ENCODE data around the gene ST6GALNAC3. TPM values are rescaled to one million over a fixed set of nuclear protein-coding genes. Genes with fewer than 3 reads are reported as not detected.

ST6GALNAC3 gene
- total RNA-seq, 2 experiments from 2014 or later: 3.0 to 3.5 TPM

GRCh38 chr1:76503100-76503499 lies 428.6 kb downstream of the ST6GALNAC3 start:
- no peak overlapping the region for H3K27ac Mint-ChIP-seq
- H3K4me1 Mint-ChIP-seq: peaks cover 9% of the 10 kb centered on the region
- no peak overlapping the region for H3K4me3 Mint-ChIP-seq
- no peaks in the 10 kb centered on the region for H3K36me3 Mint-ChIP-seq
- no peaks in the 10 kb centered on the region for H3K27me3 Mint-ChIP-seq
- H3K9me3 Mint-ChIP-seq: no peaks in the 10 kb centered on the region
- no peak for DNase-seq

- no peak overlapping the region for H3K4me3 Mint-ChIP-seq
- H3K9me3 Mint-ChIP-seq: no peaks in the 10 kb centered on the region
Measured at GRCh38 chr1:76503736-76504135, 429.2 kb downstream of the ST6GALNAC3 start.

DNA sequence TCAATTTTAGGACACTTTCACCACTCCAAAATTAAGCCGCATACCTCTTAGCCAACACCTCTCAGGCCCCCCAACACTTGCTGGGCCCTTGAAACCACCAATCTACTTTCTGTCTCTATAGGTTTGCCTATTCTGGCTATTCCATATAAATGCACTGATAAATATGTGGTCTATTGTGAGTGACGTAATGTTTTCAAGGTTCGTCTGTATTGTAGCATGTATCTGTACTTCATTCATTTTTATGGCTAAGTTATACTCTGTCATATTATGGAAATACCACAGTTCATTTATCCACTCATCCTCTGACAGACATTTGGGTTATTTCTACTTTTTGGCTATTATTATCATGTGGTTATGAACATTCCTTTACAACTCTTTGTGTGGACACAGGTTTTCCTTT lies 432.8 kb downstream of the ST6GALNAC3 start:
- no peaks in the 10 kb centered on the region for H3K27me3 Mint-ChIP-seq

More at GRCh38 chr1:76503736-76504135, 429.2 kb downstream of the ST6GALNAC3 start:
- no peaks in the 10 kb centered on the region for H3K36me3 Mint-ChIP-seq
- no peaks in the 10 kb centered on the region for H3K27me3 Mint-ChIP-seq
- DNase-seq: no peak
- peaks cover 8% of the 10 kb centered on the region for H3K4me1 Mint-ChIP-seq
- H3K27ac Mint-ChIP-seq: no peak overlapping the region

DNA sequence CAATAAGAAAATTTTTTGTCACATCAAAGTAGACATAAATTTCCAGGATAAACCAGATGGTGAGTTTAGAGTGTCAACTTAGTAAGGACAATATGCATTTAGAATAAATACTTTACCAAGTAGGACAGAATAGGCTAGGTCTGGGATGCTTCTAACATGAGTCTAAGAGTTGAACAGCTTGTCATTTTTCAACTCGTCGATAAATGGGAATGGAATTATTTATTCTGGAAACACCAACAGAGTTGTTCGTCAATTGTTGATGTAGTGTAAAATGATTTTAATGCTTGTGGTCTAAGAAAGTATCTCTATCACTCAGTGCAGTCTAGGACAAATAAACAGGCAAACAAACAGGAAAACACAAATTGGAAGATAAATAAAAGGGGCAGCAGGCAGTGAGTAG lies 434.3 kb downstream of the ST6GALNAC3 start:
- Mint-ChIP-seq H3K27me3 (no peaks in the 10 kb centered on the region), H3K36me3 (no peaks in the 10 kb centered on the region), H3K4me1 (peaks cover 8% of the 10 kb centered on the region), H3K27ac (no peak overlapping the region), H3K9me3 (no peaks in the 10 kb centered on the region), H3K4me3 (no peak overlapping the region)
- no peak for DNase-seq

More for the DNA sequence above, 432.8 kb downstream of the ST6GALNAC3 start:
- Mint-ChIP-seq H3K4me1 (peaks cover 8% of the 10 kb centered on the region), H3K9me3 (no peaks in the 10 kb centered on the region), H3K4me3 (no peak overlapping the region), H3K27ac (no peak overlapping the region), H3K36me3 (no peaks in the 10 kb centered on the region)
- DNase-seq: no peak

GRCh38 chr1:76510672-76511557 lies 436.4 kb downstream of the ST6GALNAC3 start:
- Mint-ChIP-seq H3K27ac (no peak overlapping the region), H3K36me3 (no peaks in the 10 kb centered on the region), H3K4me3 (no peak overlapping the region), H3K27me3 (no peaks in the 10 kb centered on the region), H3K4me1 (peaks cover 8% of the 10 kb centered on the region), H3K9me3 (no peaks in the 10 kb centered on the region)
- DNase-seq: no peak

DNA sequence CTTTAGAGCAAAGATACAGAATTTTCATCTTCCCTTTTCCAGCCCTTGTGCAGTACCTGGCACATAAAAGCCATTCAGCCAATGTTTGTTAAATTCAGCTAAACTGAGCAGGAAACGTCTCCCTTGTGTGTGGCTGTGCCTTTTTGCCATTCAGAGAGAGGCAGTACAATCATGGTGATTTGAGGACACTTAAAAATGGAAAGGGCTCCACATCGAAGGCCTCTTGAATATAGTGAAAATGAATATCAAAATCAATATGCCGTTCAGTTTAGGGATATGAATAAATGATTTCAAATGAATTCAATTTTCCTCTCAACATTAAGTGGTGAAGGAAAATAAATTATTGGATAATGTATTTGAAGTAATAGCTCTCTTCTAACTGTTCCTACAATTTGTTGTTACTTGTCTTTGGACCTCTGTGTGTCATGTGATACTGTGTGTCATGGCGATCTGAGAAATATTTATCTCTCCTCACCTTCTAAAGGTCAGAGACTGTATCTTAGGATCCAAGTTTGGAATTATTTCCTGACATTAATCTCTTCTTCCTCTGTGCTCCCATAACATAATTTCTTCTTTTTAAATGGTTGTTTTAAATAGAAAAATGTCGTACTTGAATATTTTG lies 437.1 kb downstream of the ST6GALNAC3 start:
- Mint-ChIP-seq H3K4me1 (peaks cover 8% of the 10 kb centered on the region), H3K9me3 (no peaks in the 10 kb centered on the region), H3K4me3 (no peak overlapping the region), H3K36me3 (no peaks in the 10 kb centered on the region), H3K27ac (no peak overlapping the region), H3K27me3 (no peaks in the 10 kb centered on the region)
- DNase-seq: no peak

DNA sequence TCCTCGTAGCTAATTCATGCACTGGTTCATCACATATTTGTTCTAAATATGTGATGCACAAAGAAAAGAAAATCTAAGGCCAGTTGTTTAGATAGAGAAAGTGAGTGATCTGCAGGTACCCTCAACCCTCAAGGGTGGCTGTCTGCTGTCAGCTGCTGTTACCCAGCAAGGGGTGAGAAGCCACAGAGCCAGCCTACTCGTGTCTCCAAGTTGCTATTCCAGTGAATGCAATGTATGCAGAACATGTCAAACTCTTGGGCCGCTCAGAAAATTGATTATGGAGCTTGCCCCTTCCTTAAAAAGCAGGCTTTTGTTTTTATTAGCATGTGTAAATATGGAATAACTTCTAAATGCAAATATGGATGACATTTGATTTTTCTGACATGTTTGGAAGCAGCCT lies 456.4 kb downstream of the ST6GALNAC3 start:
- DNase-seq: no peak
- H3K27me3 Mint-ChIP-seq: no peaks in the 10 kb centered on the region
- H3K4me1 Mint-ChIP-seq: no peaks in the 10 kb centered on the region
- no peak overlapping the region for H3K27ac Mint-ChIP-seq
- no peaks in the 10 kb centered on the region for H3K9me3 Mint-ChIP-seq
- no peak overlapping the region for H3K4me3 Mint-ChIP-seq
- no peaks in the 10 kb centered on the region for H3K36me3 Mint-ChIP-seq

DNA sequence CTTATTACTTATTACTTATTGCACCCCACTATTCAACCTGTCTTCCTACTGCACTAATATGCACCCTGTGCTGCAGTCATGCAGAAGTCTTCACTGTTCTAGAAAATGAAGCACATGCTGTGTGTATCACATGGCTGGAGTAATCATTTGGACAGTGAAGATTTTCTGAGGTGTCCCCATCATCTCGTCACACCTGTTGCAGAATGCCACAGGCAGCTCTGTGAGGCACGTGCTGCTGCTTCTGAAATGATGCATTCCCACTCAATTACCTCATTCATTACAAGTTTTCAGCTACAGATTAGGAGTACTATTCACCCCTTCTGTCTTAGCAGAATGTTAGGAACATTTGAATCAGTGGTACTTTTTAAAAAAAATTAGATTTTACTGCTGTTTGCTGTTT lies 467.1 kb downstream of the ST6GALNAC3 start:
- Mint-ChIP-seq H3K9me3 (peaks cover 18% of the 10 kb centered on the region), H3K27me3 (no peaks in the 10 kb centered on the region), H3K4me3 (no peak overlapping the region), H3K36me3 (peaks cover 4% of the 10 kb centered on the region), H3K27ac (no peak overlapping the region), H3K4me1 (no peaks in the 10 kb centered on the region)
- no peak for DNase-seq

GRCh38 chr1:76542359-76542758 lies 467.8 kb downstream of the ST6GALNAC3 start:
- Mint-ChIP-seq H3K9me3 (peaks cover 12% of the 10 kb centered on the region), H3K4me1 (no peaks in the 10 kb centered on the region), H3K36me3 (no peaks in the 10 kb centered on the region)

DNA sequence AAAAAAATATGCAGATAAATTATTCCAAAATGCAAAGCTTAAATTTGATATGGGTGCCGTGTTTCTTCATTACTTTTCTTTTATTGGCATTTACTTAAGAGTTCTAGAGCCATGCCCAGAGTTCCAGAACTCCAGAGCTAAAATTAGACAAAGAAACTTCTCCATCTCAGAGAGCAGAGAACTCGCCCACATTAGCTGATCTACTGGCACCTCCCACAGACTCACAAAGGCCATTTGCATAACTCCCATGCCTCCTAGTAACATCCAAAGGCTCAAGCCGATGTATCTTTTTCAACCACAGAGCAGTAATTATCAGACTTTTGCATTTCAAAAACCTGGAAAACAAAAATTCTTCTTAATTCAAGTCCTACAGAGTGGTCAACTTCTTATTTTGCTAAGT lies 468.9 kb downstream of the ST6GALNAC3 start:
- H3K27me3 Mint-ChIP-seq: no peaks in the 10 kb centered on the region
- H3K4me1 Mint-ChIP-seq: no peaks in the 10 kb centered on the region
- H3K4me3 Mint-ChIP-seq: no peak overlapping the region
- H3K9me3 Mint-ChIP-seq: peaks cover 11% of the 10 kb centered on the region
- no peaks in the 10 kb centered on the region for H3K36me3 Mint-ChIP-seq
- no peak for DNase-seq
- no peak overlapping the region for H3K27ac Mint-ChIP-seq

More at GRCh38 chr1:76542359-76542758, 467.8 kb downstream of the ST6GALNAC3 start:
- DNase-seq: no peak
- H3K4me3 Mint-ChIP-seq: no peak overlapping the region
- H3K27ac Mint-ChIP-seq: no peak overlapping the region
- no peaks in the 10 kb centered on the region for H3K27me3 Mint-ChIP-seq

GRCh38 chr1:76546354-76546933 lies 471.9 kb downstream of the ST6GALNAC3 start:
- Mint-ChIP-seq H3K4me1 (no peaks in the 10 kb centered on the region), H3K27ac (no peak overlapping the region), H3K27me3 (no peaks in the 10 kb centered on the region), H3K9me3 (no peaks in the 10 kb centered on the region), H3K4me3 (no peak overlapping the region), H3K36me3 (no peaks in the 10 kb centered on the region)
- DNase-seq: no peak

DNA sequence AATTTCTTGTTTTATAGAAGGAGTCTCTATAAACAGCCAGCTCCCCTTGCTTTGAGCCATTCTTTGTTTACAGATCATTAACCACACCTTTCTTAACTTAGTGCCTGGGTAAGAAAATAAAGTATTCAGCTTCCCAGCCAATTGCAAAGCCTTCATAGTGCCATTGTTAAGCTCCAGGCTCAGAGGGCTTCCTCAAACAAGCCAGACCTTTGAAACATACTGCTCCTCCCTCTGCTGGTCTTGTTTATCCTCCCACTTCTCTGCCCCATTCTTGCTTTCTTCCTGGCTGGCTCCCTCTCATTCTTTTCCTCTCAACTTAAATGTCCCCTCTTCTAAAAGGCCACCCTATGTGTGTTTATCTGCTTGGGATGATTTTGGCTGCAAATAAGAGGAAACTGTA lies 473.4 kb downstream of the ST6GALNAC3 start:
- H3K36me3 Mint-ChIP-seq: no peaks in the 10 kb centered on the region
- H3K27ac Mint-ChIP-seq: no peak overlapping the region
- H3K4me3 Mint-ChIP-seq: no peak overlapping the region
- H3K27me3 Mint-ChIP-seq: no peaks in the 10 kb centered on the region
- no peak for DNase-seq
- no peaks in the 10 kb centered on the region for H3K4me1 Mint-ChIP-seq
- H3K9me3 Mint-ChIP-seq: no peaks in the 10 kb centered on the region

DNA sequence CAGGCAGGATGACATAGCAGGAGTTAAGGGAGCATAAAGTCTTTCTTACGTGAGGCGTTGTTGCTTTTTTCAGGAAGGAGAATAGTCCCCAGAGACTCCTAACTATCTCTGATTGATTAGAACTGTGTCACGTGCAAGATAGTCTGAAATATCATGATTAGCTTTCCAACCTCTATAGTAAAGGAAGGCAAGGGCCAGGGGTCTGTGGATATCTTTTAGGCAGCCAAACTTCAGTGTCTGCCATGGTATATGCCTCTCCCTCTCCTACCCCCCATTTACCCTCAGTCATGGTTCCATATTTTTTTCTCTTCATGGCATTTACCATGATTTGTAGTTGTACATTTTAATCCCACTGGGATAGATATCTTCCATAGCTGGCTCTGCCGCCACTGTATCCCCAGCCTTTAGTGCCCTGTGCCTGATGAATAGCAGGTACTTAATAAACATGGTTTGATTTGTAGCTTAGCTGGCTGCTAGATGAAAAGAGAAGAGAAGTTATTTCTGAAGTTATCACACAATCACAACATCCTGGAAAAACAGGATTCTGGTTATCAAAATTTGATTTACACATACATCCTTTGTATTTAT lies 474.1 kb downstream of the ST6GALNAC3 start:
- no peaks in the 10 kb centered on the region for H3K4me1 Mint-ChIP-seq
- H3K27ac Mint-ChIP-seq: no peak overlapping the region
- no peaks in the 10 kb centered on the region for H3K27me3 Mint-ChIP-seq
- no peak for DNase-seq
- H3K36me3 Mint-ChIP-seq: no peaks in the 10 kb centered on the region
- no peaks in the 10 kb centered on the region for H3K9me3 Mint-ChIP-seq
- no peak overlapping the region for H3K4me3 Mint-ChIP-seq

GRCh38 chr1:76554283-76554682 lies 479.7 kb downstream of the ST6GALNAC3 start:
- Mint-ChIP-seq H3K9me3 (no peaks in the 10 kb centered on the region), H3K4me3 (no peak overlapping the region), H3K27me3 (no peaks in the 10 kb centered on the region), H3K27ac (no peak overlapping the region), H3K36me3 (no peaks in the 10 kb centered on the region), H3K4me1 (no peaks in the 10 kb centered on the region)
- no peak for DNase-seq

DNA sequence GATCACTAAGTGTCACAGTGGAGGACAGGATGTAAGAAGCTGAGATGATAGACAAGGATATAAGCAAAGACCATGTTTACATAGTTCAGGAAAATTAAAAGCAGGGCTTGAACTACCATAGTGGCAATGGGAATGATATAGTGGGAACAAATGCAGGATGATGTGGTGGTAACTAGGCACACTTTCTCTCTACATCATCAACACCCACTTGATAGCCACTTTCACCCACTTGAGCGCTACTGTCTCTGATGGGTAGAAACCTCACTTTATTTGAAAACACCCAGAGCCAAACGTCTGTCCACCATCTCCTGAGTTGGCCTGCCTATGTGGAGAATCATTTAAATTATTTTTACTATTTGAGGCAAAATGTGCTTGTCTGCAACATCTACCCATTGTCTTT lies 487.7 kb downstream of the ST6GALNAC3 start:
- DNase-seq: no peak
- H3K9me3 Mint-ChIP-seq: no peaks in the 10 kb centered on the region
- H3K4me3 Mint-ChIP-seq: no peak overlapping the region
- no peaks in the 10 kb centered on the region for H3K27me3 Mint-ChIP-seq
- H3K4me1 Mint-ChIP-seq: no peaks in the 10 kb centered on the region
- no peak overlapping the region for H3K27ac Mint-ChIP-seq
- no peaks in the 10 kb centered on the region for H3K36me3 Mint-ChIP-seq
